Measurements from ENCODE around the gene FASTKD3. TPM values are rescaled to one million over a fixed set of nuclear protein-coding genes. Genes with fewer than 3 reads are reported as not detected.
A peak's percentile ranks its signal among the peaks of the same experiment; 100 is the strongest.

FASTKD3 gene
- total and polyA plus RNA-seq, 10 of the 15 experiments (the other 5 are each of a cell fraction or from before 2014, with no cell fraction given), result 12.1 to 59.6 (median 25.3) TPM

GRCh38 chr5:7911429-7911771 is 42.6 kb upstream of the FASTKD3 start (continued):
- peak; percentile 95 for TF ChIP-seq RELB (IDR thresholded peaks at IDR 0.05; ENCODE audit: low read depth)
- TF ChIP-seq MEF2B (IDR thresholded peaks at IDR 0.05; ENCODE audit: partially characterized antibody, poor library complexity, severe bottlenecking), result peak; percentile 74

GRCh38 chr5:7910738-7911428 is 42.1 kb upstream of the FASTKD3 start:
- Histone ChIP-seq H3K4me1 (ENCODE audit: control insufficient read depth, insufficient read depth, low read length) (peaks cover 5% of the 10 kb centered on the region; the same call in 1 of the 2 replicates), H3K9ac (ENCODE audit: control insufficient read depth, insufficient read depth, low read length) (no peak overlapping the region), H3K79me2 (ENCODE audit: control insufficient read depth, insufficient read depth, low read length) (no peaks in the 10 kb centered on the region), H2AFZ (ENCODE audit: control insufficient read depth, low read depth, low read length) (no peak overlapping the region; the same call in 1 of the 2 replicates), H3K27ac (ENCODE audit: control insufficient read depth, insufficient read depth) (peak overlapping the region; percentile 75), H3K4me2 (ENCODE audit: control insufficient read depth, insufficient read depth) (peak overlapping the region; percentile 34; the same call in 1 of the 2 replicates), H3K27me3 (replicated peaks in 1 of 2; ENCODE audit: control insufficient read depth in 2 of 2, insufficient read depth in 2 of 2, low read length in 1 of 2) (no peaks in the 10 kb centered on the region), H3K9me3 (replicated peaks; ENCODE audit: control insufficient read depth, insufficient read depth, low read length) (peaks cover 2% of the 10 kb centered on the region), H3K4me3 (0 out of 2 replicates have a peak overlapping the region, but pooled peaks have one; percentile 12), H3K36me3 (ENCODE audit: control insufficient read depth in 2 of 2, insufficient read depth in 2 of 2, low read length in 1 of 2) (no peaks in the 10 kb centered on the region), H4K20me1 (ENCODE audit: control insufficient read depth, insufficient read depth) (no peaks in the 10 kb centered on the region)
- peak; percentile 85 for ATAC-seq
- WGBS (ENCODE audit: insufficient coverage, insufficient replicate concordance, low lambda C conversion rate, missing lambda C conversion rate), result 63% methylated on average over 2 of the region's 2 CpGs
- ChIA-PET POLR2A (no interaction called here), RAD21 (ENCODE audit: unreplicated experiment) (interaction anchor here (1.0 to 2.9 kb wide), 5 partner anchors 14 to 40 kb away, joined by 3 to 11 read pairs (median 3); no protein-coding TSS in a partner anchor), CTCF (interaction anchor here (0.9 to 1.6 kb wide), 6 partner anchors 9 to 33 kb away, joined by 3 to 9 read pairs (median 4); no protein-coding TSS in a partner anchor), SMC1A (ENCODE audit: uncharacterized antibody, unreplicated experiment) (interaction anchor here (0.8 to 1.9 kb wide), 5 partner anchors 13 to 32 kb away, joined by 3 to 5 read pairs (median 4); no protein-coding TSS in a partner anchor)
- BruUV-seq (replicated peaks), result no TSS peak
- intact Hi-C loops (cut with micrococcal nuclease; ENCODE audit: unreplicated experiment) (no loop called here), in situ Hi-C loops (cut with MboI) (loop anchor here (25.0 kb wide), 1 partner anchor 1626 kb away; the partner anchor contains the start of gene SEMA5A)
- no peak for FAIRE-seq
- DNase-seq (ENCODE audit: low read depth, low spot score), result no peak
- TF ChIP-seq MXI1 (IDR thresholded peaks at IDR 0.05; ENCODE audit: low read depth, low read length), result 0 out of 2 replicates have a peak, but pooled peaks have one; percentile 14
- 0 out of 2 replicates have a peak, but pooled peaks have one; percentile 53 for TF ChIP-seq NBN (IDR thresholded peaks at IDR 0.05)
- TF ChIP-seq FOXK2 (IDR thresholded peaks at IDR 0.05), result no peak
- TF ChIP-seq ZNF384 (IDR thresholded peaks at IDR 0.05; ENCODE audit: borderline replicate concordance, low read depth, low read length), result no peak
- no peak for TF ChIP-seq PAX5 (IDR thresholded peaks at IDR 0.05; ENCODE audit: borderline replicate concordance, low read depth, low read length)
- peak; percentile 72 for TF ChIP-seq SPI1 (IDR thresholded peaks at IDR 0.05; ENCODE audit: borderline replicate concordance, insufficient read depth, low read depth, low read length)
- TF ChIP-seq STAT1 (conservative IDR thresholded peaks at IDR 0.05), result no peak
- no peak for TF ChIP-seq ELK1 (IDR thresholded peaks at IDR 0.05; ENCODE audit: low read depth, low read length)
- no peak for TF ChIP-seq IKZF1 (conservative IDR thresholded peaks at IDR 0.05)
- TF ChIP-seq ZBED1 (IDR thresholded peaks at IDR 0.05; ENCODE audit: borderline replicate concordance), result no peak
- 0 out of 2 replicates have a peak, but pooled peaks have one; percentile 37 for TF ChIP-seq STAT3 (IDR thresholded peaks at IDR 0.05; ENCODE audit: low read depth, low read length)
- TF ChIP-seq RUNX3 (IDR thresholded peaks at IDR 0.05; ENCODE audit: low read length), result no peak
- no peak for TF ChIP-seq KDM1A (IDR thresholded peaks at IDR 0.05; ENCODE audit: borderline replicate concordance)
- no peak for TF ChIP-seq E4F1 (IDR thresholded peaks at IDR 0.05; ENCODE audit: borderline replicate concordance, partially characterized antibody)
- peak; percentile 27; the same call in 1 of the 2 replicates for TF ChIP-seq ATF7 (IDR thresholded peaks at IDR 0.05; ENCODE audit: low read depth)
- TF ChIP-seq ZNF24 (IDR thresholded peaks at IDR 0.05), result 0 out of 2 replicates have a peak, but pooled peaks have one; percentile 31
